HUES64 (cell line): Measurements from ENCODE around the gene KCNK17.
"Not testable (repeated sequence)": the region's sequence is repeated elsewhere in the genome, so short reads cannot be mapped to it uniquely, and the experiment has no call there.

Experiments
- H3K27ac ChIP-seq: 2 replicates; pipeline ENCODE4 v1.7.0; 2013; ENCODE audit warnings: low read depth, low read length, inconsistent platforms
- H3K27me3 ChIP-seq: 2 replicates; pipeline ENCODE4 v1.6.1; 2013; ENCODE audit warnings: mild to moderate bottlenecking, low read length; ENCODE audit not compliant: insufficient read depth
- H3K36me3 ChIP-seq: 2 replicates; pipeline ENCODE4 v1.6.1; 2013; ENCODE audit warnings: mild to moderate bottlenecking, low read length; ENCODE audit not compliant: insufficient read depth
- H3K4me1 ChIP-seq: 2 replicates; pipeline ENCODE4 v1.6.1; 2013; ENCODE audit warnings: mild to moderate bottlenecking, low read length, moderate library complexity; ENCODE audit not compliant: insufficient read depth
- H3K4me3 ChIP-seq: 2 replicates; pipeline ENCODE4 v1.5.1; 2013; ENCODE audit warnings: mild to moderate bottlenecking, low read length, moderate library complexity
- H3K9ac ChIP-seq: 2 replicates; pipeline ENCODE4 v1.6.1; 2013; ENCODE audit warnings: mild to moderate bottlenecking, low read depth, low read length
- H3K9me3 ChIP-seq: 2 replicates; pipeline ENCODE4 v1.6.1; 2013; ENCODE audit warnings: low read depth, low read length; ENCODE audit not compliant: insufficient read depth
- WGBS: fragments of 150-250, 120-280 bp; methylation state at CpG from one replicate; pipeline ENCODE4 v1.1.7; 2013; ENCODE audit warnings: missing lambda C conversion rate; 5-methylcytosine and 5-hydroxymethylcytosine counted together

The KCNK17 gene

DNA sequence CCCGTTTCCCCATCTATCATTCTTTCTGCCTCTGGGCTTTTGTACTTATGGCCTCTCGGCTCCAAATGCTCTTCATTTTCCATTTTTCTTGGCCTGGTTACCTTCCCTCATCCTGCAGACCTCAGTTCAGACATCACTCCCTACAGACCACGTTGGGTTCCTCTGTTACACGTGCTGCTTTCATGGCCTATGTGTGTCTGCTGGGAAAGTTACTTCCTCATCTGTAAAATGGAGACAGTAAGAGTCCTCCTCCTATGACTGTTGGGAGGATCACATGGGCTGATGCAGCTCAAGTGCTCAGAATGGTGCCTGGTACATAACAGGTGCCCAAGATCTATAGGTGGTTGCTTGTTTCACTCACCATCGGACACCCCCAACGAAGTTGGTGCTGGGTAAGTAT, 13.5 kb downstream of the KCNK17 start:
- no peaks in the 10 kb centered on the region for H3K27me3 ChIP-seq
- H3K4me3 ChIP-seq = no peak overlapping the region
- H3K27ac ChIP-seq = no peak overlapping the region
- H3K36me3 ChIP-seq = no peaks in the 10 kb centered on the region
- peaks cover 6% of the 10 kb centered on the region; the same call in 1 of the 2 replicates for H3K4me1 ChIP-seq
- no peaks in the 10 kb centered on the region for H3K9me3 ChIP-seq
- 95% methylated on average over 6 of the region's 6 CpGs for WGBS
- no peak overlapping the region for H3K9ac ChIP-seq

DNA sequence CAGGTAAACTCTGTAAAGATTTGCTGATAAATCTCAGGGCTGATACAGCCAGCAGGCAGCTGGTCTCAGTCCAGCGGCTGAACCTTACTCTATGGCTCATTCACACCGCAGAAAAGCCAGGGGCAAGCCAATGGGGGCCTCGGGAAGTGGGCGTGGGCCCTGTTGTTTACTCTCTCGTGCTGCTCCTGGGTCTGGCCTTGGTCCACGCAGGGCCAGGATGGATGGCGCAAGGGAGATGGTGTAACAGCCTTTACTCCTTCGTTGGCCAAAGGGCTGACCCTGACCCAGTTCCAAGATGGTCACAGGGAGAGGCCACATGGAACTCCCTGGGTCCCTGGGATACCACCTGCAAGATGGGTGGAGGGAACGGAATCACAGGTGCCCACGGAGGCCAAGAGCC, 16.2 kb downstream of the KCNK17 start:
- Histone ChIP-seq H3K27me3 (no peaks in the 10 kb centered on the region), H3K9ac (no peak overlapping the region), H3K9me3 (no peaks in the 10 kb centered on the region), H3K4me3 (no peak overlapping the region), H3K27ac (no peak overlapping the region), H3K36me3 (no peaks in the 10 kb centered on the region), H3K4me1 (peaks cover 6% of the 10 kb centered on the region; the same call in 1 of the 2 replicates)
- WGBS = 90% methylated on average over 10 of the region's 10 CpGs

DNA sequence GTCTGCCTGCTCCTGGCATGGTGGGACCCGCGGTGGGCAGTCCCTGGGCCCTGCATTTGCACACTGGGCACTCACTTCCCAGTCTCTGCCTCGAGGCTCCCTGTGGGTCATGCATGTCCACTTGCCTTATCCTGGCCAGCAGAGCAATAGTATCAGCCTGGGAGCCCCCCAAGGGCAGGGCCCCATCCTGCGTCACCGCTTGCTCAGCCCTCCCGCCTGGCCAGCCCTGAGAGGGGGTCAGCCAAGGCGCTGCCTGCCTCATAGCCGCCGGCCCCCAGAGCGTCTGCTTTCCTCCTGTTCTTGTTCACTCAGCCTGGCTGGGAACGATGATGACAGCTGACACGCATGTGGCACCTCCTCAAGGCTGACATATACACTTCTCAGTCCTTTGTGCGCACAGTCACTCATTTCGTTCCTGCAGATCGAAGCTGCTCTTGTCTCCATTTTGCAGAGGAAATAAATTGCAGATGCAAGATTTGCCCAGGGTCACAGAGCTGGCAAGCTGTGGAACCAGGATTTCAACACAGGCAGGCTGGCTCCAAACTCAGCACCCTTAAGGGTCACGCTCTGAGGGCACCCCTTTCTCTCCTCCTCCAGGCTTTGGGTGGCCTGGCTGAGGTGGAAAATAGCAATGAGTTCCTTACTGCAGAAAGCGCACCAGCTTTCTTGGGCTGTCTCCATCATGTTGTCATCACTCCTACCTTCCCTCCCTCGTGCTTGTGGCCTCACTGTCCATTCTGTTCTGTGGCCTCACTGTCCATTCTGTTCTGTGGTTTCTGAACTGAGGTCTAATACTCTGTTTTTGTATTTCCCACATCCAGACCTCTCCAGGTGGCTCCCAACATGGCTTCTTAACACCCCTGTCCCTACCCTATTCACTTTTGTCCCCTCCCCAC, 17.2 kb downstream of the KCNK17 start:
- Histone ChIP-seq H3K9me3 (no peaks in the 10 kb centered on the region), H3K9ac (no peak overlapping the region), H3K4me3 (no peak overlapping the region), H3K27me3 (no peaks in the 10 kb centered on the region), H3K36me3 (no peaks in the 10 kb centered on the region), H3K27ac (no peak overlapping the region), H3K4me1 (peaks cover 6% of the 10 kb centered on the region; the same call in 1 of the 2 replicates)
- WGBS = 89% methylated on average over 18 of the region's 18 CpGs

DNA sequence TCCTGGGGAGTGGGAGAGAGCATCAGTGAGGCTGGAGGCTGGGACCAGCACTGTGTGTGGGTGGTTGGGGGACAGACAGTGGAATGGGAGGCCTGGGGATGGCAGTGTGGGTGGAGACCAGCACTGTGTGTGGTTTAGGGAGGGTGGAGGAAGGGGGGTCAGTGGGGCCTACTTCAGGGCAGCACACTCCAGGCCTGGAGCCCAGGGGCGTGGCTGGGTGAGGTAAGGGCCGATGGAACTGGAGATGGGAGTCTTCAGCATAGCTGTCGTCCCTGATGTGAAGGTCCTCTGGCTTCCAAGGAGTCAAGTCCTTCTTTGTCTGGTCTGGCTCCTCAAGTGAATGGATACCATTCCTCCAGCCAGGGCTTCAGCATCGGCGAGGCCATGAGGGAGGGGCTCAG, 18.6 kb downstream of the KCNK17 start:
- Histone ChIP-seq H3K4me3 (no peak overlapping the region), H3K9ac (no peak overlapping the region), H3K27me3 (no peaks in the 10 kb centered on the region), H3K27ac (no peak overlapping the region), H3K36me3 (no peaks in the 10 kb centered on the region), H3K9me3 (no peaks in the 10 kb centered on the region), H3K4me1 (peaks cover 13% of the 10 kb centered on the region; the same call in 1 of the 2 replicates)
- 78% methylated on average over 5 of the region's 5 CpGs for WGBS

DNA sequence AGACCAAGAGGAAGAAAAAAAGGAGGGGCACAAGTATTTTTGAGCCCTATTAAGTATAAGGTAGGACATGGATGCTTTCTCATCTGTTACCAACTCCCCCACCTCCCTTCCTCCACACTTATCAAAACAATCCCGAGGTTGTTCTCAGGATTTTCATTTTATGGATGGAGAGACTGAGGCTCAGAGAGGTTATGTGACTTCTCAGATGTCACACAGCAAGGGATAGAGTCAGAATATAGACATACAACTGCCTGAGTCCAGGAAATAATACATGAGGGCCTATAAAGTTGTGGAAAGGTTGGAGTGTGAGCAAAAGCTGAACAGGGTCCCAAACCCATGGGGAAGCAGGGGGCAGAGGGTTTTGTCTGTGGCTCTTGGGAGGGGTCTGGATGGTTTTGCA, 19.3 kb downstream of the KCNK17 start:
- H3K27me3 ChIP-seq = no peaks in the 10 kb centered on the region
- no peaks in the 10 kb centered on the region for H3K36me3 ChIP-seq
- no peak overlapping the region for H3K9ac ChIP-seq
- peaks cover 13% of the 10 kb centered on the region; the same call in 1 of the 2 replicates for H3K4me1 ChIP-seq
- no peak overlapping the region for H3K4me3 ChIP-seq
- whole genome bisulfite sequencing = 100% methylated on average over 1 of the region's 1 CpG
- H3K27ac ChIP-seq = no peak overlapping the region
- H3K9me3 ChIP-seq = no peaks in the 10 kb centered on the region

DNA sequence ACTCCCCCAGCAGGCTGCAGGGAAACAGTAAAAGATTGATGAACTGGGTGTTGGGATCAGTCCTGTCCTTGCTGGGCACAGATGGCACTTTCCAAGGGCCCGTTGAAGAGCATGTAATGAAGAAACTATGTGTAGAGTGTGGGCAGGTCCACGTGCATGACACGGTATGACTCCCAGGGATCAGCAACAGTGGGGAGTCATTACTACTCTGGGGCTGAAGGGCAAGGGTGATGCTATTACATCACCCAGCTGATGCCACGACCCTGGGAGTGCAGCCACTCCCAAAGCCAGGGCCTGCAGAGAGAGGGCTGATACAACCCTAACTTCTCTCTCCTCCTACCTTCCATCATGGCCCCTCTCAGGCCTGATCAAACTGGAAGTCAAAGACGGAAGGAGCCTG, 20.1 kb downstream of the KCNK17 start:
- WGBS = 80% methylated on average over 5 of the region's 5 CpGs
- H3K9me3 ChIP-seq = no peaks in the 10 kb centered on the region
- H3K27me3 ChIP-seq = no peaks in the 10 kb centered on the region
- H3K27ac ChIP-seq = no peak overlapping the region
- H3K4me3 ChIP-seq = no peak overlapping the region
- H3K36me3 ChIP-seq = no peaks in the 10 kb centered on the region
- peaks cover 13% of the 10 kb centered on the region; the same call in 1 of the 2 replicates for H3K4me1 ChIP-seq
- H3K9ac ChIP-seq = no peak overlapping the region

DNA sequence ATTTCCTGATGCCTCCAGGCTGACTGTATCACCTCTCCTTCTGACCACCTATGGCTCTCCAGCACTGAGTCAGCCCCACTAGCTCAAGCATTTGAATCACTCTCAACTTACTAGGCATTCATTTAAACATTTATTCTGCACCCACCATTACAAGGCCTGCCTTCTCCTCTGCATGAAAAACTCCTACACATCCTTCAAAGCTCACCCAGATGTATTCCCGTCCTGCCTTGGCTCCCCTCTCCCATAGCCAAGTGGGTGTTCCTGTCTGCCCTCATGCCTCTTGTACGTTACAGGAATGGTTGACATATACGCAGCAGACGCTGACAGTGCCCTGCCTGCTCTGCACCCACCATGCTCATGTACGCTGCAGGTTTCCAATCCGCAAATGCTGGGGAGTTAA, 21.6 kb downstream of the KCNK17 start:
- Histone ChIP-seq H3K4me1 (peaks cover 13% of the 10 kb centered on the region; the same call in 1 of the 2 replicates), H3K27me3 (no peaks in the 10 kb centered on the region), H3K36me3 (no peaks in the 10 kb centered on the region), H3K27ac (no peak overlapping the region), H3K9me3 (no peaks in the 10 kb centered on the region), H3K4me3 (no peak overlapping the region), H3K9ac (no peak overlapping the region)
- 97% methylated on average over 6 of the region's 6 CpGs for WGBS

DNA sequence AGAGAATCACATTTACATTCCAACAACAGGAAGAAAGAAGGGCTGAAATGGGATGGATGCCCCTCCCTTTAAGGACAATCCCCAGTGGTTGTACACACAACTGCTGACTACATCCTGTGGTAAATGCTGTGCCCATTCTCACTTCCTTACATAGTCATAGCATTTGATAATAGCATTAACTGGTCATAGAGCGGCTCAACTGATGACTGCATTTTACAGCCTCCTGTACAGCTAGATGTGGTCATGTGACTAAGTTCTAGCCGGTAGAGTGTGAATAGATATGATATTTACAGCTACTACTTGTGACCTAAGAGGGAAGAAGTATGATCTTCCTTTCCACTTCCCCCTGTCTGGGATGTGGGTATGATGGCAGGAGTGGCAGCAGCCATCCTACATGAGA, 24.7 kb downstream of the KCNK17 start:
- no peaks in the 10 kb centered on the region for H3K36me3 ChIP-seq
- WGBS = 98% methylated on average over 2 of the region's 2 CpGs
- H3K27me3 ChIP-seq = no peaks in the 10 kb centered on the region
- peaks cover 13% of the 10 kb centered on the region; the same call in 1 of the 2 replicates for H3K4me1 ChIP-seq
- H3K27ac ChIP-seq = no peak overlapping the region
- H3K9me3 ChIP-seq = no peaks in the 10 kb centered on the region
- H3K4me3 ChIP-seq = no peak overlapping the region
- no peak overlapping the region for H3K9ac ChIP-seq

DNA sequence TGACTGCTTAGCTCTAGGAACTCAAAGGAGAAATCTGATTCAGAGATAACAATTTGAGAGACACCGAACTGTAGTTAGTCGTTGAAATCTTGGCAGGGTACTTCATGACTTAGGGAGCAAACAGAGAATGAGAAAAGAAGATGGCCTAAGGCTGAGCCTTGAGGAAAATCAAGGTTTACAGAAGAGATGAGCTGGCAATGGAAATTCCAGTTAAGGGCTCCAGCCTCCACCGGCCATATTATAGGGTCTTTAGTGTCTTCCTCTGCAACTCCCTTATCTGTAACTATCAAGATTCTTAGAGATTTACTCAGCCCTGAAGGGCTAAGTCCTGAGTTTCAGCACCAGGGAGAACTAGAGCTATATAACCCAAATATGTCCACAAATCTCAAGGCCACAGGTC, 26.6 kb downstream of the KCNK17 start:
- Histone ChIP-seq H3K36me3 (no peaks in the 10 kb centered on the region), H3K27ac (no peak overlapping the region), H3K9me3 (no peaks in the 10 kb centered on the region), H3K4me1 (peaks cover 13% of the 10 kb centered on the region; the same call in 1 of the 2 replicates), H3K4me3 (no peak overlapping the region), H3K27me3 (no peaks in the 10 kb centered on the region), H3K9ac (no peak overlapping the region)
- WGBS = 90% methylated on average over 3 of the region's 3 CpGs

DNA sequence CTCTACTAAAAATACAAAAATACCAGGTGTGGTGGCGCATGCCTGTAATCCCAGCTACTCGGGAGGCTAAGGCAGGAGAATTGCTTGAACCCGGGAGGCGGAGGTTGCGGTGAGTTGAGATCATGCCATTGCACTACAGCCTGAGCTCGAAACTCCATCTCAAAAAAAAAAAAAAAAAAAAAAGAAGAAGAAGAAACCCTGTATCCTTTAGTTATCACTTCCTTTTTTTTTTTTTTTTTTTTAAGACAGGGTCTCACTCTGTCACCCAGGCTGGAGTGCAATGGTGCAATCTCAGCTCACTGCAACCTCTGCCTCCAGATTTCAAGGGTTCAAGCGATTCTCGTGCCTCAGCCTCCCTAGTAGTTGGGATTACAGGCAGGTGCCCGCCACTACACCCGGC, 27.6 kb downstream of the KCNK17 start:
- H3K27ac ChIP-seq = not testable (repeated sequence)
- WGBS = 90% methylated on average over 10 of the region's 10 CpGs

DNA sequence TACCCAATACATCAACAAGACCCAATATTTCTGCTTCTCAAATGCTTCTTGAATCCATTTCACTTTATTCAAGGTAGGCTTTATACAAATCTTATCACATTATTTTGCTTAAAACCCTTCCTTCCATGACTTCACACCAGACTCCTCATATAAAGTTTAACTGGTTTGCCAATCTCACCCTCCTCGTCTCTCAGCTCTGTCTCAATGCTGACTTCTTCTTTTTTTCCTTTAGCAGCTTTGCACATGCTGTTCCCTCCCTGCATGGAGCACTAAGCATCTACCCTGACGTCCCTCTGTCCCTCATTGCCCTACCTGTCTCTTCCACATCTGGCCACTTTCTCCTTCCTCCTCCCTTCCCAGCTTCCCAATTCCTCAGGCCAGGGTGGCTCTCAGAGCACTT, 31.4 kb downstream of the KCNK17 start:
- Histone ChIP-seq H3K27me3 (no peaks in the 10 kb centered on the region), H3K4me1 (no peaks in the 10 kb centered on the region), H3K9ac (no peak overlapping the region), H3K27ac (no peak overlapping the region), H3K4me3 (no peak overlapping the region), H3K36me3 (no peaks in the 10 kb centered on the region), H3K9me3 (no peaks in the 10 kb centered on the region)
- 66% methylated on average over 2 of the region's 2 CpGs for WGBS

More for the DNA sequence above, 27.6 kb downstream of the KCNK17 start:
- not testable (repeated sequence) for H3K36me3 ChIP-seq, H3K9ac ChIP-seq, H3K4me3 ChIP-seq, H3K9me3 ChIP-seq, H3K4me1 ChIP-seq, H3K27me3 ChIP-seq
